GM23338 (cell line): ENCODE results near the gene PRPF40B.

Experiments used
- TF ChIP-seq, protein P1 (sequence below), 2 experiments: fragments of 200-600 bp in 1 of 2; sonication (generic) in 1 of 2; conservative IDR thresholded peaks; 2 replicates each; pipeline versions ENCODE4 v1.5.1 to v1.6.1; 2016 to 2017; ENCODE audit warnings: antibody characterized with exemption in 2 of 2, low read depth in 2 of 2, mild to moderate bottlenecking in 2 of 2, moderate library complexity in 1 of 2
- TF ChIP-seq, protein P2 (sequence below): IDR thresholded peaks from one replicate; pipeline ENCODE4 v1.6.1; 2018; ENCODE audit warnings: antibody characterized with exemption; ENCODE audit not compliant: unreplicated experiment

DNA sequence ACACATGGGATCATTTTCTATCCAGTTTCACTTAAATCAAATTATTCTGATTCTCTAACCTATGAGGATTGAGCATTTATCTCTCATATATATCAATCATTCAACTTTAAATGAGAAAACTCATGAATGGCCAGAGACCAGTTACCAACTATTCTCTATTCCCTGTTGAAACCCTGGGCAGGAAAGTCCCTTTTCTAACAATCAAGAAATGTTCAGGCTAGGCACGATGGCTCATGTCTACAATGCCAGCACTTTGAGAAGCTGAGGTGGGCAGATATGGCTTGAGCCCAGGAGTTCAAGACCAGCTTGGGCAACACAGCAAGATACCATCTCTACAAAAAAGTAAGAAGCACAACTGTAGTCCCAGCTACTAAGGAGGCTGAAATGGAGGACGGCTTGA, 65.9 kb downstream of the PRPF40B start:
- TF ChIP-seq, protein P1, sequence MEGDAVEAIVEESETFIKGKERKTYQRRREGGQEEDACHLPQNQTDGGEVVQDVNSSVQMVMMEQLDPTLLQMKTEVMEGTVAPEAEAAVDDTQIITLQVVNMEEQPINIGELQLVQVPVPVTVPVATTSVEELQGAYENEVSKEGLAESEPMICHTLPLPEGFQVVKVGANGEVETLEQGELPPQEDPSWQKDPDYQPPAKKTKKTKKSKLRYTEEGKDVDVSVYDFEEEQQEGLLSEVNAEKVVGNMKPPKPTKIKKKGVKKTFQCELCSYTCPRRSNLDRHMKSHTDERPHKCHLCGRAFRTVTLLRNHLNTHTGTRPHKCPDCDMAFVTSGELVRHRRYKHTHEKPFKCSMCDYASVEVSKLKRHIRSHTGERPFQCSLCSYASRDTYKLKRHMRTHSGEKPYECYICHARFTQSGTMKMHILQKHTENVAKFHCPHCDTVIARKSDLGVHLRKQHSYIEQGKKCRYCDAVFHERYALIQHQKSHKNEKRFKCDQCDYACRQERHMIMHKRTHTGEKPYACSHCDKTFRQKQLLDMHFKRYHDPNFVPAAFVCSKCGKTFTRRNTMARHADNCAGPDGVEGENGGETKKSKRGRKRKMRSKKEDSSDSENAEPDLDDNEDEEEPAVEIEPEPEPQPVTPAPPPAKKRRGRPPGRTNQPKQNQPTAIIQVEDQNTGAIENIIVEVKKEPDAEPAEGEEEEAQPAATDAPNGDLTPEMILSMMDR (conservative IDR thresholded peaks at IDR 0.05; ENCODE audit: low read depth in 2 of 2), result no peak
- TF ChIP-seq, protein P2, sequence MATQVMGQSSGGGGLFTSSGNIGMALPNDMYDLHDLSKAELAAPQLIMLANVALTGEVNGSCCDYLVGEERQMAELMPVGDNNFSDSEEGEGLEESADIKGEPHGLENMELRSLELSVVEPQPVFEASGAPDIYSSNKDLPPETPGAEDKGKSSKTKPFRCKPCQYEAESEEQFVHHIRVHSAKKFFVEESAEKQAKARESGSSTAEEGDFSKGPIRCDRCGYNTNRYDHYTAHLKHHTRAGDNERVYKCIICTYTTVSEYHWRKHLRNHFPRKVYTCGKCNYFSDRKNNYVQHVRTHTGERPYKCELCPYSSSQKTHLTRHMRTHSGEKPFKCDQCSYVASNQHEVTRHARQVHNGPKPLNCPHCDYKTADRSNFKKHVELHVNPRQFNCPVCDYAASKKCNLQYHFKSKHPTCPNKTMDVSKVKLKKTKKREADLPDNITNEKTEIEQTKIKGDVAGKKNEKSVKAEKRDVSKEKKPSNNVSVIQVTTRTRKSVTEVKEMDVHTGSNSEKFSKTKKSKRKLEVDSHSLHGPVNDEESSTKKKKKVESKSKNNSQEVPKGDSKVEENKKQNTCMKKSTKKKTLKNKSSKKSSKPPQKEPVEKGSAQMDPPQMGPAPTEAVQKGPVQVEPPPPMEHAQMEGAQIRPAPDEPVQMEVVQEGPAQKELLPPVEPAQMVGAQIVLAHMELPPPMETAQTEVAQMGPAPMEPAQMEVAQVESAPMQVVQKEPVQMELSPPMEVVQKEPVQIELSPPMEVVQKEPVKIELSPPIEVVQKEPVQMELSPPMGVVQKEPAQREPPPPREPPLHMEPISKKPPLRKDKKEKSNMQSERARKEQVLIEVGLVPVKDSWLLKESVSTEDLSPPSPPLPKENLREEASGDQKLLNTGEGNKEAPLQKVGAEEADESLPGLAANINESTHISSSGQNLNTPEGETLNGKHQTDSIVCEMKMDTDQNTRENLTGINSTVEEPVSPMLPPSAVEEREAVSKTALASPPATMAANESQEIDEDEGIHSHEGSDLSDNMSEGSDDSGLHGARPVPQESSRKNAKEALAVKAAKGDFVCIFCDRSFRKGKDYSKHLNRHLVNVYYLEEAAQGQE, result no peak
